ENCODE measurements around the gene HMG20B.

HMG20B gene

DNA sequence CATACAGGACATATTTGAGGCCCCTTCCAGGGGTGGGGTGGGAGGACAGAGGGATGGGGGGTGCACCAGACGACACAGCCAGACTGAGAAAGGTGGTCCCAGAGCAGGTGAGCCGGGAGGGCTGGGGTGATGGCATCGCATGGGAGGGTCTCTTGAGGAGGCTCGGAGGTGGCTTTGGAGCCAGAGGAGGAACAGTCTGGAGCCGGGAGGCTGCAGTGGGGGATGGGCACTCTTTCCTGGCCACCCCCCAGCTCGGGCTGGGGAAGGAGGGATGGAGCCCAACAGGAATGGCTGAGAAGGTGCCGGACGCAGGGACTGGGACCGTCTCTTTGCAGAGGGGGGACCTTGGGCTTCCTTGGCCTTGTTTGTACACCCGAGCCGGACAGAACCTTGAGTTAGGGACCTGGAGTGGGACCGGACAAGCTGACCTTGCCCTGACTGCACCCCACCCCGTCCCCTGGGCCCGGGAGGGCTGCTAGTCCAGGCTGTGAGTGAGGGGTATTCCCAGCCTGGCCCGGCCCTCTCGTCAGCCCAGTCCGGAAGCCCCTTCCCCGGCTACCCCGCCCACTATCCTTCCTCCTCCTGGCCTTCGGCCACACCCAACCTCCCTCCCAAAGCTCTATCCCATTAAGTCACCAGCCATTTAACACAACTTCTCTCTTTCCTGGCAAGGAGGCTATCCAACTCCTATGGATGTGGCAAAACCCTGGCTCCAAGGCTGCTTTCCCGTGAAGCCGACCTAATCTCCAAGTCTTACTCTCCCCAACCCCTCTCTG lies 34.7 kb downstream of the HMG20B start:
- TF ChIP-seq, protein P1, sequence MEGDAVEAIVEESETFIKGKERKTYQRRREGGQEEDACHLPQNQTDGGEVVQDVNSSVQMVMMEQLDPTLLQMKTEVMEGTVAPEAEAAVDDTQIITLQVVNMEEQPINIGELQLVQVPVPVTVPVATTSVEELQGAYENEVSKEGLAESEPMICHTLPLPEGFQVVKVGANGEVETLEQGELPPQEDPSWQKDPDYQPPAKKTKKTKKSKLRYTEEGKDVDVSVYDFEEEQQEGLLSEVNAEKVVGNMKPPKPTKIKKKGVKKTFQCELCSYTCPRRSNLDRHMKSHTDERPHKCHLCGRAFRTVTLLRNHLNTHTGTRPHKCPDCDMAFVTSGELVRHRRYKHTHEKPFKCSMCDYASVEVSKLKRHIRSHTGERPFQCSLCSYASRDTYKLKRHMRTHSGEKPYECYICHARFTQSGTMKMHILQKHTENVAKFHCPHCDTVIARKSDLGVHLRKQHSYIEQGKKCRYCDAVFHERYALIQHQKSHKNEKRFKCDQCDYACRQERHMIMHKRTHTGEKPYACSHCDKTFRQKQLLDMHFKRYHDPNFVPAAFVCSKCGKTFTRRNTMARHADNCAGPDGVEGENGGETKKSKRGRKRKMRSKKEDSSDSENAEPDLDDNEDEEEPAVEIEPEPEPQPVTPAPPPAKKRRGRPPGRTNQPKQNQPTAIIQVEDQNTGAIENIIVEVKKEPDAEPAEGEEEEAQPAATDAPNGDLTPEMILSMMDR (IDR thresholded peaks at IDR 0.05) = no peak

DNA sequence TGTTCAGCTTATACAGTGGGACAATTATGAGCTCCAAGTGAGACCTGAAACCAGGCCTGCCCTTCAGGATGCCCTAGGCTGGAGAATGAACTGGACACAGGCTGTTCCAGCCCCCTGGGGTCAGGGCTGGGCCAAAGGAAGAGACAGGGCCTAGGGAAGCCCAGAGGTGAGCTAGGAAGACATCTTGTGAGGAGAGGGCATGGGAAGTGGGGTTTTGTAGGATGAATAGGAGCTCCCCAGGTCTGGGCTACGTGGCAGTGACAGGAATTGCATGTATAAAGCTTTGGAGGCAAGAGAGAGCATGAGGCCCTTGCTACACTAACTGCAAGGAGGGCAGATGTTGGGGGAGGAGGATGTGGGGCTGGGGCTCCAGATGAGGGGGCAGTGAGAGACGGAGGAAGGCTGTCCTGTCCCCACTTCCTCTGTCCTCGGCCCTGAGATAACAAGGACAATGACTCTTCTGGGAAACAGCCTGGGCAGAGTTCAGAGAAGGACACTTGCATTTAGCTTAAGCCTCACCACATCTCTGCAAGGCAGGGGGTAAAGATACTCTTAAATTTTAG lies 35.4 kb downstream of the HMG20B start:
- TF ChIP-seq, protein P1 (IDR thresholded peaks at IDR 0.05) = no peak

DNA sequence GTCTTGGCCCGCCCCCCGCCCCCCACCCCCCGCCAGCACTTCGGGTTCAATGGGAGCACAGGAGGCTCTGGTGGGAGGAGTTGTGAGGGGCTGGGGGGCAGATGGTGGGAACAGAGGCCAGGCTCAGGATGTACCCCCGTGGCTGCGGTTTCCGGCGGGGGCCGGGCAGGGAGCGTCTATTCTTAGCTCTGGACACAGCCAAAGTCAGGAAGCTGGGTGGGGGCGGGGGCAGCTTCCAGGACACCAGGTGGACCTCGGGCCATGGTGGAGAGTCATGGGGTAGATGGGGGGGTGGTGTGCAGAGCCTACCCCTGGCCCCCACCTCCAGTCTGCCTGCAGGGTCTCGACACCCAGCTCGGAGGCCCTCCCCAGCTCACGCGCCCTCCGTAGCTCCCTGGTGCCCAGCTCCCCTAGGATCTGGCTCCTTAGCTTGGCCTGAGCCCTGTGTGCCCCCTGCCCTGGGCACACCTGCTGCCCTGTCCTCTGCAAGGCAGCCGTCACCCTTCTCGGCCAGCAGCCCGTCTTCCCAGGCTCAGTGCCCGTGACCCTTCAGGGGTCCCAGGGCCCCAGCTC lies 36.1 kb downstream of the HMG20B start:
- TF ChIP-seq, protein P1 (IDR thresholded peaks at IDR 0.05) = no peak

DNA sequence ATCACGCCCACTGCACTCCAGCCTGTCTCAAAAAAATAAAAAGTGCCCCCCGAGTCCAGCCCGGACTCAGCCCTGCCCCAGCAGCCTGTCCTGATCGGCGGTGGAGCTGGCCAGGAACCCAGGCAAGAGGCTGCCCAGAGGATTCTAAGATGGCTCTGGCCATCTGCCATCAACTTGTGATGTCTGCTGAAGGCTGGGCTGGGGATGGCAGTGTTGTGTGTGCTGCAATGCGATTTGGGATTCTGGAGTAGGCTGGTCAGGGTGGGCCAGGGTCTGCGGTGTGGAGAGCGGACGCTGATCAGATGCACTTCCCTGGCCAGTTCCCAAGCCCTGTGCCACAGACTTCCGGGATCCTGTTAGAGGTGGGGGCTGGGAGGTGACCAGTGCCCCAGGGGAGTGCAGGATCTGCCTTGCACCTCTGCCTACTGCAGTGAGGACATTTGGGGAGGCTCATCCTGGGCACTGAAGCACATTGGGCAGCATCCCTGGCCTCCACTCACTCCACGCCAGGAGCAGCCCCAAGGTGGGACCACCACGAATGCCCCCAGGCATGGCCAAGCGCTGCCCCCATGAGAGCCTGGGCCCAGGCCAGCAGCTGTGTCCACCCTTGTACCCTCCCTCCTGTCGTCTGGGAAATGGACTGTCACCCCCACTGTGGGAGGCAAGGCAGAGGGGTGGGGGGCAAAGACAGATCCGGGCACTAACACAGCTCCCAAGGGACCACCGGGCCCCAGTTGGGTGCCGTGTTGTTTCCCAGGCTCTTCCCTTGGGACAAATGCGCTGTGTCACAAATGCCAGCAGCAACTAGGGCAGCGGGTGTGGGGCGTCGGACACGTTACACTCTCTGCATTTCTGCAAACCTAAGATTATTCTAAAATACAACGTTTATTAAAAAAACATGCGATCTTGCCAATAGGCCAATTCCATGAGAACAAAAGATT lies 37.3 kb downstream of the HMG20B start:
- TF ChIP-seq, protein P1 (IDR thresholded peaks at IDR 0.05) = no peak

DNA sequence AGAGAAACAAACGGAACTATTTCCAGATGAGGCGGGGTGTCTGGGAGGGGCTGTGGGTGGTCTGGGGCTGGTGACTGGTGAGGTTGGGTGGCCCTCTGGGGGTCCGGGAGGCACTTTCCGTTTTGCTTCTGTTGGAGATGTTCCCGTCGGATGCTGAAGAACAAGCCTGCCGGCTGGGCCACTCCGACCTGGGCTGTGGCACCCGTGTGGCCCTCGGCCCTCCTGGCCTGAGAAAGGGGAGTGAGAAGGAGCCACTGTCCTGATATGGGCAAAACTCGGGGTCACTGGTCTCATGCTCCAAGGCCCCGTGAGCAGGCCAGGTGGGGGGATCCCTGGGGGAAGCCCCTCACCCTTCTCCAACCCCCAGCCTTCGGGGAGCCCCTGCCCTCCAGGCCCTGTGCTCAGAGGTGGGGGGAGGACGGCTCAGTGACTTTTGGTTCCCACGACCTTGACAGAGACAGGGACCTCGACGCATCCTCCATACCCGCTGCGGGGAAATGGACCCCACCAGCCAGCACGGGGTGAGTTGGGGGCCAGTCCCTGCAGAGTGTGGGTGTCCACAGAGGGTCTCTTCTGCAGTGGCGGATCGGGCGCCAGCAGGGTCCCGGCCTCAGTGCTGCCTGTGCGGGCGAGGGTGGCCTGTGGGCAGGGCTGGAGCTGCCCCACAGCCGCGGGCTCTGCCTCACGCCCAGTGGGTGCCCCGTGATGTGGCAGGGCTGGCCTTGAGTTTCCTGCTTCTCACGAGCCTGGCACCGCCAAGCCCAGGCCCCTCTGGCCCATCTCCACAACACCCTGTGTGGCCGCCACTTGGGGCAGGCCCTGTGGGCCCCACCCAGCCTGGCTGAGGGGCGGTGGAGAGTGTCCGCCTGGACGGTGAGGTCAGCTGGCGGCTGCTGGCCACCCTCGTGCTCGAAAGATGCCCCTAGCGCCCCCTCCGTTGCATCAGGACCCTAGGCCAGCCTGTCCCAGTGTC lies 38.3 kb downstream of the HMG20B start:
- TF ChIP-seq, protein P1 (IDR thresholded peaks at IDR 0.05) = no peak

DNA sequence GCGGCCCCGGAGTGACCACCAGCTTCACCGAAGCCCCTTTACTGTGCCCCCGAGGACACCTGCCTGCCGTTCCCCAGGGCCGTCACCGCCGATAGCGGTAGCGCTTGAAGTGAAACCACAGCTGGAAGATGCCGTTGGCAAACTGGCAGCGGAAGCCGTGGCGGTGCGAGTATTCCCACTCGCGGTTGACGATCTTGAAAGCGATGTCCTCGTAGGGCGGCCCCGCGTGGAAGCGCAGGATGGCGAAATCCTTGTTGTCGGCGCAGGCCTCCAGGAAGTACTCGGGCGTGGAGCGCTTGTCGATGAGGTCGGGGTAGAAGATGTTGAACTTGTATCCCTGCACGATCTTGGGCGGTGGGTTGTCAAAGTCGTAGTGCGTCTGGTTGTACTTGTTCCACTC lies 39.1 kb downstream of the HMG20B start:
- TF ChIP-seq, protein P1 (IDR thresholded peaks at IDR 0.05) = no peak

Measured in LNCAP (cell line).